GM21360 (cell line): ENCODE measurements around the gene TUBA8.
"Not testable (repeated sequence)": the region's sequence is repeated elsewhere in the genome, so short reads cannot be mapped to it uniquely, and the experiment has no call there.

Experiments used
- ATAC-seq: cut with Tn5 transposase; IDR thresholded peaks from one replicate; pipeline ENCODE4 v1.9.1; 2021; ENCODE audit warnings: mild to moderate bottlenecking, moderate library complexity; ENCODE audit not compliant: unreplicated experiment

Gene TUBA8

DNA sequence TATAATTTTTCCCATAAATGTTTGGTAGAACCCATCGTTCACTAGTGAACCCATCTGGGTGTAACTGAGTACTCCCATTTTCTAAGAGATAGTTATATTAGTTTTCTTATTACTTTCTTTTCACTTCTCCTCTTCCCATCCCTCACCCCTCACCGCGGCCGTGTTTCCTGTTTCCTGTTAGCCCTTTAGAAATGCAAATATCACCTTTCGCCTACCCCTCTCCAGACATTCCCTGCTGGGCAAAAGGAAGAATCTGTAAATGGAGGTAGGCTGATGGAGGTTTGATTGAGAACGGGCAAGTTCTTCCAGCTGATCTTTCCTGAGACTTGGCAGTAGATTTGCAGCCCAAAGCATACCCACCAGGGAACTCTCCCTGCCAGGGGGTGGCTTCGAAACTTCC, 54.7 kb downstream of the TUBA8 start:
- ATAC-seq, result not testable (repeated sequence)

DNA sequence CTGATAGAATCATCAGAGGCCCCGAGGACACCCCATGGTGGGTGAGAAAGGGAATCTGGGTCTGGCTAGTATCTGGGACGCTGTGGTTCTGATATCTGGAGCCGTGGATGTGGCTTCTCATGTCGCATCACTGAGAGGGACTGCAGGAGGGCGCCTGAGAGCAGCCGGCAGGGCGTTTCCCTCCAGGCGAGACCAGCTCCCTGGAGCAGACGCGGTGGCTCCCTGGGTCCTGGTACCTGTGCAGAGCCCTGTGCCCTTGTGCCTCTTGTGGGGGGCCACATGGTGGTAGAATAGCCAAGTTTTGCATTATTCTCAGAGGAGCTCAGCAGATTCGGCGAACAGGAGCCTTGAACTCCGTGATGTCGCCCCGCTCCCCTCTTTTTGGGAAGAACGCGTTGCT, 59.7 kb downstream of the TUBA8 start:
- not testable (repeated sequence) for ATAC-seq

DNA sequence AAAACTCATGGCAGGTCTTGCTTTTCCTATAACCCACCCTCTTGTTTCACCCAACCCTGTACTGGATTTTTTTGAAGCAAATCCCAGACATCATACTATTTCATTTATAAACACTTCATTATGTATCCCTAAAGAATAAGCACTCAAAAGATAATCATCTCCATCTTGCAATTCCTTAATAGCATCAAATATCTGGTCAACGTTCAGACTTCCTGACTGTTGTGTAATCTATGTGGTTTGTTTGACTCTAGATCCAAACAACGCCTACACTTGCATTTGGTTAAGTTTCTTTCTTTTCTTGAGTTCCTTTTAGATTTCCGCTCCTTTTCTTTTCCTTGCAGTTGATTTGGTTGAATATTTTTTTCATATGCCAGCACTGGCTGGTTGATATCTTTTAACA, 61.6 kb downstream of the TUBA8 start:
- not testable (repeated sequence) for ATAC-seq

DNA sequence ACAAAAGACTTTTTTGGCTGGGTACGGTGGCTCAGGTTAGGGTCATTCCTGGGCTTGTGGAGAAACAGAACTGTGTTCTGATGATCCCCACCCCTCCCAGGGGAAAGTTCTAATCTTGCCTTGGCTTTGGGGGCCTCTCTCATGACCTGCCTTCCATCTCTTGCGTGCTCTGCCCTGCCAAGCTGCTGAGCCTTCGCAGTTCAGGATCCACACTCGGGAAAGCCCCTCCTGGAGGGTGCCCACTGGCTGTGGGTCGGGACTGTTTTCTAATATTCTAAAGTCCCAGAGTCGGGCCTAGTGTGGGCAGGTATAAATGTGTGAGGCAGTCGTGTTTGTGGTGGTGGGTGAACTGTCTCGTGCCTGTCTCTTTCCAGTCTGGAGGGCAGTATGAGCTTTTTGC, 62.2 kb downstream of the TUBA8 start:
- not testable (repeated sequence) for ATAC-seq

DNA sequence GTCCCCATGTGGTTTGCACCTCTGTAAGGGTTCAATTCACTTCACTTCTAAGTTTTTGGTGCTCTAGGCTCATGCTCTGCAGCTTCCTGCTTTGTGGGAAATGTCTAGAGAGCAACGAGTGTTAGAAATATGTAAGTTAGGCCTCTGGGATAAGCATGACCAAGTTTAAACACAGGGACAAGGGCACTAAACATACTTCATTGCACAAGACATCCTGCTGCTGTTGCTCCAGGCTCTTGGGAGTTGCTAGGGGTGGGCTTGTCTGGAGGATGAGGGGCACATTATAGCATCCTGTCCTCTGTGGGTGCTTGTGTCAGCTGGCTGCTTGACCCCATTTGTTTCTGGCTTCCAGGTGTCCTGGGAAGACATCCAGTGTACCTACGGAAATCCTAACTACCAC, 62.8 kb downstream of the TUBA8 start:
- not testable (repeated sequence) for ATAC-seq
